ENCODE results near the gene KCNT1.

The KCNT1 gene

DNA sequence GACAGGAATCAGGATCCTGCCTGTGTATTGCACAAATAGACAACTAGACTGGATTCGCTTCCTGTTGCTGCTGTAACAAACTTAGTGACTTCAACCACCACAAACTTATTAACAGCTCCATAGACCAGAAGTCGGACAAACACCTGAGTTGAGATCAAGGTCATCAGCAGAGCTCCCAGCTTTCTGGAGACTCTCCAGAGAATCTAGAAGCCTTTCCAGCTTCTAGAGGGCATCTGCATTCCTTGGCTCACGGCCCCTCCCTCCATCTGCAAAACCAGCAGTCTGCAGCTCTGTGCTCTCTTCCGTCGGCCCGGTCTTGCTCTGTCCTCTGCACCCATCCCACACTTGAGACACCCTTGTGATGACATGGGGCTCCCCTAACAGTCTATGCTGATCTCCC lies 99.1 kb downstream of the KCNT1 start:
- no peak overlapping the region for H2AFZ ChIP-seq (ENCODE audit: low read depth, low read length, severe bottlenecking)
- no peak overlapping the region for H3K4me3 ChIP-seq (ENCODE audit: insufficient read depth, low read length, poor library complexity, severe bottlenecking)
- no peaks in the 10 kb centered on the region for H3K36me3 ChIP-seq (ENCODE audit: low read length)
- no peaks in the 10 kb centered on the region for H3K79me2 ChIP-seq (ENCODE audit: insufficient read depth, low read length)
- H3K9me3 ChIP-seq (ENCODE audit: insufficient read depth, low read length) = no peaks in the 10 kb centered on the region
- no peak overlapping the region for H3K27ac ChIP-seq (ENCODE audit: low read depth, low read length)
- TF ChIP-seq EZH2phosphoT487 (conservative IDR thresholded peaks at IDR 0.05; ENCODE audit: low read length) (no peak), CTCF (IDR thresholded peaks at IDR 0.05; ENCODE audit: insufficient read depth, low read length, poor library complexity, severe bottlenecking) (no peak)
- H3F3A ChIP-seq (ENCODE audit: insufficient read depth) = no peaks in the 10 kb centered on the region
- H4K20me1 ChIP-seq (ENCODE audit: low read depth, low read length) = no peaks in the 10 kb centered on the region
- no peaks in the 10 kb centered on the region for H3K9me2 ChIP-seq (replicated peaks; ENCODE audit: insufficient read depth, low read length)
- no peaks in the 10 kb centered on the region for H3K27me3 ChIP-seq (ENCODE audit: low read length)
- no peak overlapping the region for H3K4me2 ChIP-seq (ENCODE audit: low read depth, low read length, poor library complexity, severe bottlenecking)
- H3K9ac ChIP-seq (ENCODE audit: low read length) = no peak overlapping the region

DNA sequence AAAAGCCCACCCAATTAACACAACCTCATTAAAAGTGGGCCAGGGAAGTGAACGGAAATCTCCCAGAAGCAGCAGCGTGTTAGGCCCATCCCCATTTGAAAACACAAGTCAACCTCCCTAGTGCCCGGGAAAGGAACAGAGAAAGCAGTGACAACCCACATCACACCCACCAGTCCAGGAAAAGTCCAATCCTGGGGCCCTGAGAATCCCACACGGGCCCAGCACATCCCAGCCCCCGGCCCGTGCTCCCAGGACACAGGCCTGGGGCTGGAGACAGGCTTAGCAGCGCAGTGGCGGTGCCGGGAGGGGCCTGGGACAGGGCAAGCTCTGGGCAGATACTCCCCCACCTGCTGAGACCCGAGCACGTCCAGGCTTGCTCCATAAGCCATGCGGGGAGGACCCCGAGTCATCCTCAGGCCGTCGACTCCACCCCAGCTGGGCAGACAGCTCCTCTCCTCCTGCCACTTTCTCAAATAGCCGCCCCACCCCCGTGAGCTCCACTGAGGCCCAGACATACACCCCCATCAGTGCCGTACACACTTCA lies 101.0 kb downstream of the KCNT1 start:
- H3F3A ChIP-seq (ENCODE audit: insufficient read depth) = no peaks in the 10 kb centered on the region
- H3K9ac ChIP-seq (ENCODE audit: low read length) = no peak overlapping the region
- H2AFZ ChIP-seq (ENCODE audit: low read depth, low read length, severe bottlenecking) = no peak overlapping the region
- H3K27me3 ChIP-seq (ENCODE audit: low read length) = no peaks in the 10 kb centered on the region
- H4K20me1 ChIP-seq (ENCODE audit: low read depth, low read length) = no peaks in the 10 kb centered on the region
- no peaks in the 10 kb centered on the region for H3K36me3 ChIP-seq (ENCODE audit: low read length)
- TF ChIP-seq EZH2phosphoT487 (conservative IDR thresholded peaks at IDR 0.05; ENCODE audit: low read length) (no peak), CTCF (IDR thresholded peaks at IDR 0.05; ENCODE audit: insufficient read depth, low read length, poor library complexity, severe bottlenecking) (no peak)
- no peaks in the 10 kb centered on the region for H3K79me2 ChIP-seq (ENCODE audit: insufficient read depth, low read length)
- no peak overlapping the region for H3K4me3 ChIP-seq (ENCODE audit: insufficient read depth, low read length, poor library complexity, severe bottlenecking)
- H3K9me3 ChIP-seq (ENCODE audit: insufficient read depth, low read length) = no peaks in the 10 kb centered on the region
- H3K4me2 ChIP-seq (ENCODE audit: low read depth, low read length, poor library complexity, severe bottlenecking) = no peak overlapping the region
- H3K27ac ChIP-seq (ENCODE audit: low read depth, low read length) = no peak overlapping the region
- H3K9me2 ChIP-seq (replicated peaks; ENCODE audit: insufficient read depth, low read length) = no peaks in the 10 kb centered on the region

- Histone ChIP-seq H3K27me3 (ENCODE audit: low read length) (no peaks in the 10 kb centered on the region), H3K4me2 (ENCODE audit: low read depth, low read length, poor library complexity, severe bottlenecking) (no peak overlapping the region), H3F3A (ENCODE audit: insufficient read depth) (no peaks in the 10 kb centered on the region), H3K9me3 (ENCODE audit: insufficient read depth, low read length) (no peaks in the 10 kb centered on the region), H3K9me2 (replicated peaks; ENCODE audit: insufficient read depth, low read length) (no peaks in the 10 kb centered on the region), H3K4me3 (ENCODE audit: insufficient read depth, low read length, poor library complexity, severe bottlenecking) (no peak overlapping the region), H4K20me1 (ENCODE audit: low read depth, low read length) (no peaks in the 10 kb centered on the region), H2AFZ (ENCODE audit: low read depth, low read length, severe bottlenecking) (no peak overlapping the region), H3K27ac (ENCODE audit: low read depth, low read length) (no peak overlapping the region), H3K36me3 (ENCODE audit: low read length) (no peaks in the 10 kb centered on the region), H3K9ac (ENCODE audit: low read length) (no peak overlapping the region), H3K79me2 (ENCODE audit: insufficient read depth, low read length) (no peaks in the 10 kb centered on the region)
- TF ChIP-seq EZH2phosphoT487 (conservative IDR thresholded peaks at IDR 0.05; ENCODE audit: low read length) = no peak
- TF ChIP-seq CTCF (IDR thresholded peaks at IDR 0.05; ENCODE audit: insufficient read depth, low read length, poor library complexity, severe bottlenecking) = no peak
These were observed 101.5 kb downstream of the KCNT1 start for GRCh38 chr9:135803441-135803840.
